Osteocyte (in vitro differentiated cells): ENCODE measurements around the gene SYT13. TPM values are rescaled to one million over a fixed set of nuclear protein-coding genes. Genes with fewer than 3 reads are reported as not detected.

ENCODE experiments used
- DNase-seq: peaks from one replicate; pipeline ENCODE4 v3.0.0; 2021; ENCODE audit warnings: mixed read lengths; ENCODE audit not compliant: unreplicated experiment; ENCODE audit errors: extremely low spot score
- H3K27ac Mint-ChIP-seq: one replicate; pipeline ENCODE4 v1.8.0; 2021; ENCODE audit warnings: mild to moderate bottlenecking, mixed read lengths; ENCODE audit not compliant: unreplicated experiment
- H3K27me3 Mint-ChIP-seq: one replicate; pipeline ENCODE4 v1.8.0; 2021; ENCODE audit warnings: mixed read lengths; ENCODE audit not compliant: unreplicated experiment
- H3K36me3 Mint-ChIP-seq: one replicate; pipeline ENCODE4 v1.8.0; 2021; ENCODE audit warnings: mixed read lengths; ENCODE audit not compliant: unreplicated experiment
- H3K4me1 Mint-ChIP-seq: one replicate; pipeline ENCODE4 v1.8.0; 2021; ENCODE audit warnings: mixed read lengths; ENCODE audit not compliant: unreplicated experiment
- H3K4me3 Mint-ChIP-seq: one replicate; pipeline ENCODE4 v1.8.0; 2021; ENCODE audit warnings: mild to moderate bottlenecking, moderate library complexity, mixed read lengths; ENCODE audit not compliant: unreplicated experiment
- H3K9me3 Mint-ChIP-seq: one replicate; pipeline ENCODE4 v1.8.0; 2021; ENCODE audit warnings: mixed read lengths; ENCODE audit not compliant: unreplicated experiment
- CTCF ChIP-seq: fragments of 200-600 bp; sonication (generic); IDR thresholded peaks from 2 replicates; pipeline ENCODE4 v1.5.0; 2021; ENCODE audit warnings: antibody characterized with exemption, mild to moderate bottlenecking, moderate library complexity
- total RNA-seq: library from RNA; stranded (reverse); gene quantifications from 2 replicates; pipeline ENCODE4 v1.2.1, GENCODE V29; 2021

The SYT13 gene
- total RNA-seq, 1 donor from 2014 or later = 0.13 TPM

GRCh38 chr11:45287316-45287903 is 1.3 kb upstream of the SYT13 start:
- Mint-ChIP-seq H3K27me3 (peaks cover 89% of the 10 kb centered on the region), H3K9me3 (peaks cover 6% of the 10 kb centered on the region), H3K4me3 (no peak overlapping the region), H3K27ac (no peak overlapping the region), H3K4me1 (peaks cover 4% of the 10 kb centered on the region), H3K36me3 (no peaks in the 10 kb centered on the region)
- no peak for DNase-seq
- no peak for TF ChIP-seq CTCF

DNA sequence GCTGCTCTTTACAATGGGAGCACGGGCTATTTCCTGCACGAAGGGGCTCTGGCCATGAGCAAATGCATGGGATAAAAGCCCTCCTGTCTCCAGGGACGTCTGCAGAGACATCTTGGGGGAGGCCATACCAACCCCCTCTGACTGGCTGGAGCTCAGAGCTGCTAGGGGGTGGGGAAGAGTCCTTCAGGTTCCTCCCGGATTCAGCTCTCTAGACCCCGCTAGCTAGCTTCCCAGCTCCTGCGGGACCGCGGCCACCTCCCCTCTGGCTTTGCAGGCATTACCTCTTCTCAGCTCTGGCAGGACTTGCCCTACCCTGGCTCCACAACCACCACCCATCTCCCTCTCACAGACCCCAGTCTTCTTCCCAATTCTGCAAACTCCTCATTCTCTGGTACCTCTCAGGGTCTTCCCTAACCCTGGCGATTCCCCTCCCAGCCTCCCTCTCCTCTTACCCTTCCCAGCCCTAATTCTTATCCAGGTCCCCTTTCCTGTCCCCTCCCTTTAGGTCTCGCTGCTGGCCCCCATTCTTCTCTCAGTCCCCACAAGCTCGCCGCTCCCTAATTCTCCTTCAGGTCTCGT is 802 bp downstream of the SYT13 start:
- Mint-ChIP-seq H3K36me3 (no peaks in the 10 kb centered on the region), H3K4me3 (peak overlapping the region; percentile 38), H3K27me3 (peaks cover 71% of the 10 kb centered on the region), H3K27ac (no peak overlapping the region), H3K9me3 (peaks cover 6% of the 10 kb centered on the region), H3K4me1 (peaks cover 7% of the 10 kb centered on the region)
- DNase-seq = no peak
- TF ChIP-seq CTCF = no peak

GRCh38 chr11:45282081-45282480 is 4.1 kb downstream of the SYT13 start:
- Mint-ChIP-seq H3K4me1 (peaks cover 7% of the 10 kb centered on the region), H3K27ac (no peak overlapping the region), H3K4me3 (no peak overlapping the region), H3K36me3 (no peaks in the 10 kb centered on the region), H3K9me3 (peaks cover 7% of the 10 kb centered on the region), H3K27me3 (peaks cover 58% of the 10 kb centered on the region)
- no peak for DNase-seq
- TF ChIP-seq CTCF = no peak

- Mint-ChIP-seq H3K4me1 (peaks cover 5% of the 10 kb centered on the region), H3K36me3 (no peaks in the 10 kb centered on the region), H3K9me3 (peaks cover 7% of the 10 kb centered on the region), H3K27ac (no peak overlapping the region), H3K27me3 (peaks cover 58% of the 10 kb centered on the region), H3K4me3 (no peak overlapping the region)
- no peak for DNase-seq
- no peak for TF ChIP-seq CTCF
Measured at GRCh38 chr11:45280449-45280848, 5.7 kb downstream of the SYT13 start.

DNA sequence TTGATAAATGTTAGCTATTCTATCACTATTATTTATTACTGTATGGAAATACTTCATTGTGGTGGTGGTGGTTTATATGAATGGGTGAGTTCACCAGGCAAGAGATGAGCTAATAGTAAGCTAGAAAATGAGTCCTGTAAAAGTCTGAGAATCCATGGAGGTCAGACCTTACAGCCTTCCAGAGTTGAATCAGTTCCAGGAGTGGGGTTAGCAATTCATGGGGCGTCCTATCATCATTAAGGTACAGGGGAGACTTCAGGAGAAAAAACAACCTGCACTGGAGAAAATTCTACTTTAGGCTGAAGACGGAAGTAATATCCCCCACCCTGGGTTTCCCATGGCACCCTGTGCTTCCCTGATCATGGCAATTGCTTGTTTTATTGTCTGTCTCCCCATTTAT is 6.5 kb downstream of the SYT13 start:
- TF ChIP-seq CTCF = no peak
- no peak overlapping the region for H3K4me3 Mint-ChIP-seq
- no peaks in the 10 kb centered on the region for H3K36me3 Mint-ChIP-seq
- H3K9me3 Mint-ChIP-seq = peaks cover 7% of the 10 kb centered on the region
- no peak overlapping the region for H3K27ac Mint-ChIP-seq
- no peak for DNase-seq
- peaks cover 3% of the 10 kb centered on the region for H3K4me1 Mint-ChIP-seq
- H3K27me3 Mint-ChIP-seq = peaks cover 58% of the 10 kb centered on the region
